DOHH2 (cell line): ENCODE data around the gene PTPN18.

Experiments used
- H3F3A ChIP-seq: fragments of 200-600 bp; sonication (generic), shearing (Covaris generic); 2 replicates; pipeline ENCODE4 v1.6.0; 2016; ENCODE audit warnings: antibody characterized with exemption, mild to moderate bottlenecking; ENCODE audit not compliant: control insufficient read depth, insufficient read depth
- H3K27ac ChIP-seq: fragments of 200-600 bp; sonication (generic); 2 replicates; pipeline ENCODE4 v1.5.1; 2014; ENCODE audit warnings: low read depth, mild to moderate bottlenecking, low read length, moderate library complexity
- H3K27me3 ChIP-seq: fragments of 200-600 bp; sonication (generic); 2 replicates; pipeline ENCODE4 v1.6.1; 2014; ENCODE audit warnings: mild to moderate bottlenecking, low read length, mixed read lengths; ENCODE audit not compliant: control insufficient read depth
- H3K36me3 ChIP-seq: fragments of 200-600 bp; sonication (generic); 2 replicates; pipeline ENCODE4 v1.6.1; 2014; ENCODE audit warnings: mild to moderate bottlenecking, low read length, moderate library complexity, mixed read lengths; ENCODE audit not compliant: control insufficient read depth
- H3K4me1 ChIP-seq: fragments of 200-600 bp; sonication (generic); 2 replicates; pipeline ENCODE4 v1.6.1; 2014; ENCODE audit warnings: mild to moderate bottlenecking, low read length, mixed read lengths; ENCODE audit not compliant: control insufficient read depth
- H3K4me2 ChIP-seq: fragments of 200-600 bp; sonication (generic); 2 replicates; pipeline ENCODE4 v1.6.0; 2014; ENCODE audit warnings: mild to moderate bottlenecking, low read length, moderate library complexity
- H3K4me3 ChIP-seq: fragments of 200-600 bp; sonication (generic); 2 replicates; pipeline ENCODE4 v1.5.1; 2014; ENCODE audit warnings: mild to moderate bottlenecking, low read length, mixed read lengths
- H3K79me2 ChIP-seq: fragments of 200-600 bp; sonication (generic); 2 replicates; pipeline ENCODE4 v1.6.1; 2014; ENCODE audit warnings: mild to moderate bottlenecking, low read length, mixed read lengths; ENCODE audit not compliant: control insufficient read depth
- H3K9me2 ChIP-seq: fragments of 200-600 bp; sonication (generic); replicated peaks from 2 replicates; pipeline ENCODE4 v1.6.1; 2014; ENCODE audit warnings: mild to moderate bottlenecking, low read length, mixed read lengths; ENCODE audit not compliant: control insufficient read depth
- H3K9me3 ChIP-seq: fragments of 200-600 bp; sonication (generic); 2 replicates; pipeline ENCODE4 v1.6.1; 2014; ENCODE audit warnings: antibody characterized with exemption, low read length, mixed read lengths; ENCODE audit not compliant: control insufficient read depth, insufficient read depth
- H4K20me1 ChIP-seq: fragments of 200-600 bp; sonication (generic); 2 replicates; pipeline ENCODE4 v1.6.0; 2014; ENCODE audit warnings: low read depth, mild to moderate bottlenecking, antibody characterized with exemption, low read length, moderate library complexity; ENCODE audit not compliant: control insufficient read depth, insufficient read depth
- EZH2phosphoT487 ChIP-seq: fragments of 200-600 bp; sonication (generic); IDR thresholded peaks from 2 replicates; pipeline ENCODE4 v1.6.1; 2017; ENCODE audit warnings: borderline replicate concordance, mild to moderate bottlenecking, antibody characterized with exemption, low read length, moderate library complexity, mixed read lengths
- TF ChIP-seq, protein P1 (sequence below): fragments of 200-600 bp; sonication (generic); IDR thresholded peaks from one replicate; pipeline ENCODE4 v1.5.1; 2014; ENCODE audit warnings: antibody characterized with exemption, mild to moderate bottlenecking, low read depth, low read length; ENCODE audit not compliant: poor library complexity, severe bottlenecking

PTPN18 gene

GRCh38 chr2:130376433-130377293 lies 20.8 kb downstream of the PTPN18 start:
- Histone ChIP-seq H3K4me1 (peaks cover 84% of the 10 kb centered on the region), H4K20me1 (no peaks in the 10 kb centered on the region), H3K27ac (peak overlapping the region; percentile 99), H3F3A (peaks cover 67% of the 10 kb centered on the region), H3K9me2 (no peaks in the 10 kb centered on the region), H3K4me3 (peak overlapping the region; percentile 96), H3K79me2 (peaks cover 100% of the 10 kb centered on the region), H3K36me3 (peaks cover 99% of the 10 kb centered on the region), H3K9me3 (no peaks in the 10 kb centered on the region), H3K4me2 (peak overlapping the region; percentile 97), H3K27me3 (no peaks in the 10 kb centered on the region)
- TF ChIP-seq, protein P1, sequence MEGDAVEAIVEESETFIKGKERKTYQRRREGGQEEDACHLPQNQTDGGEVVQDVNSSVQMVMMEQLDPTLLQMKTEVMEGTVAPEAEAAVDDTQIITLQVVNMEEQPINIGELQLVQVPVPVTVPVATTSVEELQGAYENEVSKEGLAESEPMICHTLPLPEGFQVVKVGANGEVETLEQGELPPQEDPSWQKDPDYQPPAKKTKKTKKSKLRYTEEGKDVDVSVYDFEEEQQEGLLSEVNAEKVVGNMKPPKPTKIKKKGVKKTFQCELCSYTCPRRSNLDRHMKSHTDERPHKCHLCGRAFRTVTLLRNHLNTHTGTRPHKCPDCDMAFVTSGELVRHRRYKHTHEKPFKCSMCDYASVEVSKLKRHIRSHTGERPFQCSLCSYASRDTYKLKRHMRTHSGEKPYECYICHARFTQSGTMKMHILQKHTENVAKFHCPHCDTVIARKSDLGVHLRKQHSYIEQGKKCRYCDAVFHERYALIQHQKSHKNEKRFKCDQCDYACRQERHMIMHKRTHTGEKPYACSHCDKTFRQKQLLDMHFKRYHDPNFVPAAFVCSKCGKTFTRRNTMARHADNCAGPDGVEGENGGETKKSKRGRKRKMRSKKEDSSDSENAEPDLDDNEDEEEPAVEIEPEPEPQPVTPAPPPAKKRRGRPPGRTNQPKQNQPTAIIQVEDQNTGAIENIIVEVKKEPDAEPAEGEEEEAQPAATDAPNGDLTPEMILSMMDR = peak; percentile 53
- TF ChIP-seq EZH2phosphoT487 = no peak

DNA sequence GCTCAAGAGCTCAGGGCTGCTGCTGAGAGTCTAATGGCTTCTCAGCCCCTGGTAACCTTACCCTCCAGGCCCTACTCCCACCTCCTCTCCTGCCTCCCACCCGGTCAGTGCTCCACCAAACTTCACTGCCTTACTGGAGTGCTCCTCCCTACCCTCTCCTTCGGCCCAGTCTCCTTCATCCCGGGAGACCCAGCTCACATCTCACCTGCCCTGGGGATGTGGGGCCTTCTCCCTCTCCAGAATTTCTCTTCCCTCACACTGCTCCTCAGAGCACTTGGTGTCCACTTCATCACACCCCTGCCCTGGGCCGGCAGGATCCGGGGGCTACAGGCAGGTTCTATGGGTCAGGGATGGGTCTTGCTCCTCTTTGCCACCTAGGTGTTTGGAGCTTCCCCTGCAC lies 21.6 kb downstream of the PTPN18 start:
- H3K79me2 ChIP-seq = peaks cover 100% of the 10 kb centered on the region
- H3K27me3 ChIP-seq = no peaks in the 10 kb centered on the region
- no peaks in the 10 kb centered on the region for H4K20me1 ChIP-seq
- peak overlapping the region; percentile 97 for H3K4me2 ChIP-seq
- peak overlapping the region; percentile 96 for H3K4me3 ChIP-seq
- H3K4me1 ChIP-seq = peaks cover 92% of the 10 kb centered on the region
- H3F3A ChIP-seq = peaks cover 67% of the 10 kb centered on the region
- H3K36me3 ChIP-seq = peaks cover 99% of the 10 kb centered on the region
- no peaks in the 10 kb centered on the region for H3K9me3 ChIP-seq
- no peaks in the 10 kb centered on the region for H3K9me2 ChIP-seq
- no peak for TF ChIP-seq EZH2phosphoT487
- TF ChIP-seq, protein P1 = no peak
- peak overlapping the region; percentile 99 for H3K27ac ChIP-seq

DNA sequence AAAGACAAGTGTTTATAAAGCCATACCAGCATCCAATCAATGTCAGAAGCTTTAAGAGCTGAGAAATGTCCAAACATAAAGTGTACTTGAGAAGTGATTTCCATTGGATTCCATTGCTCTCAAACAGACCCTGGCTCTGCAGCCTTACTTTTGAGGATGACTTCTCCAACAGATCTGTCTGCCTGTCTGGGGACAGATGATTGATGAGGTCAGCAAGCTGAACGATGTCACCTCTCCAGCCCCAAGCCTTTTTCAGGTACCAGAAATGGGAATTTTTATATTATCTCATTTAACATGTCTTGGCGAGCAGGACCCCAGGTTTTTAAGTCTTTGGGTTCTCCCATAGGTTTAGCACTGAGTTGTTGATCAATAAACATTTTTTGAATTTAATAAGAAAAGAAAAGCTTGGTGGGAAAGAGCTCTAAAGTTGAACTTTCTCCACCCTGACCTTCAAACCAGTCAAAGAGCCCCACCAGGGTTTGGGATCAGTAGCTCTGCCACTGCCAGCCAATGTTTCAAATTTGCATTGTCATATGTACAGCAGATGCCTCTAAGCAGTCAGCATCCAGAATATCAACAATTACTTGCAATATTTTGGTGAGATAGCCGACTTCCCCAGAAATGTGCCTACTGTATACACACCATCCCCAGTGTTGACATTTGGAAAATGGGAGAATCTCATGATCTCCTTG lies 22.5 kb downstream of the PTPN18 start:
- peak overlapping the region; percentile 99 for H3K27ac ChIP-seq
- TF ChIP-seq, protein P1 = no peak
- TF ChIP-seq EZH2phosphoT487 = no peak
- peaks cover 100% of the 10 kb centered on the region for H3K79me2 ChIP-seq
- H4K20me1 ChIP-seq = no peaks in the 10 kb centered on the region
- peaks cover 100% of the 10 kb centered on the region for H3K4me1 ChIP-seq
- H3K36me3 ChIP-seq = peaks cover 99% of the 10 kb centered on the region
- no peaks in the 10 kb centered on the region for H3K9me2 ChIP-seq
- H3K27me3 ChIP-seq = no peaks in the 10 kb centered on the region
- H3F3A ChIP-seq = peaks cover 62% of the 10 kb centered on the region
- H3K4me2 ChIP-seq = peak overlapping the region; percentile 97
- H3K4me3 ChIP-seq = peak overlapping the region; percentile 96
- no peaks in the 10 kb centered on the region for H3K9me3 ChIP-seq
